GM03348 (cell line): Measurements from ENCODE around the gene ZNF628.

Experiments used
- DNase-seq: peaks from one replicate; pipeline ENCODE4 v3.0.0; 2012; ENCODE audit warnings: low spot score

Gene ZNF628

GRCh38 chr19:55451163-55451964, 25.1 kb upstream of the ZNF628 start:
- DNase-seq: no peak

- DNase-seq: no peak
These were observed 24.3 kb upstream of the ZNF628 start for GRCh38 chr19:55451965-55452748.

GRCh38 chr19:55452749-55453346, 23.6 kb upstream of the ZNF628 start:
- peak; percentile 80 for DNase-seq

GRCh38 chr19:55453511-55454260, 22.7 kb upstream of the ZNF628 start:
- DNase-seq: no peak

- DNase-seq: peak; percentile 66
These were observed 21.6 kb upstream of the ZNF628 start for GRCh38 chr19:55454787-55455243.

- no peak for DNase-seq
These were observed 20.7 kb upstream of the ZNF628 start for GRCh38 chr19:55455576-55456235.

GRCh38 chr19:55456347-55456746, 20.1 kb upstream of the ZNF628 start:
- DNase-seq: no peak

- no peak for DNase-seq
These were observed 18.5 kb upstream of the ZNF628 start for GRCh38 chr19:55457683-55458457.

- DNase-seq: no peak
These were observed 16.9 kb upstream of the ZNF628 start for GRCh38 chr19:55459551-55459949.

- DNase-seq: no peak
These were observed 16.3 kb upstream of the ZNF628 start for GRCh38 chr19:55459950-55460657.

- DNase-seq: peak; percentile 96
These were observed 15.7 kb upstream of the ZNF628 start for GRCh38 chr19:55460670-55461258.

GRCh38 chr19:55461259-55461973, 15.0 kb upstream of the ZNF628 start, which contains the start of gene ISOC2:
TSS of gene ISOC2 (minus strand) at chr19:55461642. CDS start at chr19:55456486, 5,156 bp downstream.
- peak; percentile 99 for DNase-seq

GRCh38 chr19:55461974-55462626, 14.3 kb upstream of the ZNF628 start:
- DNase-seq: peak; percentile 58

- no peak for DNase-seq
These were observed 13.7 kb upstream of the ZNF628 start for GRCh38 chr19:55462722-55463121.

GRCh38 chr19:55463583-55464031, 12.8 kb upstream of the ZNF628 start:
- no peak for DNase-seq

GRCh38 chr19:55464039-55464661, 12.3 kb upstream of the ZNF628 start:
- no peak for DNase-seq

GRCh38 chr19:55464662-55465054, 11.8 kb upstream of the ZNF628 start, which contains the start of gene C19orf85:
TSS of gene C19orf85 (minus strand) at chr19:55464751. CDS start at chr19:55464554, 197 bp downstream.
- no peak for DNase-seq
